22Rv1 (cell line): ENCODE measurements around the gene EGFR.

Experiments
- CTCF ChIP-seq: fragments of 450-650 bp; IDR thresholded peaks from 2 replicates; pipeline ENCODE4 v1.5.1; 2017; ENCODE audit warnings: mild to moderate bottlenecking
- ZFX ChIP-seq: fragments of 450-650 bp; IDR thresholded peaks from 2 replicates; pipeline ENCODE4 v1.6.1; 2017; ENCODE audit warnings: antibody characterized with exemption, borderline replicate concordance

GRCh38 chr7:55239406-55239805 lies 220.6 kb downstream of the EGFR start:
- TF ChIP-seq CTCF (no peak), ZFX (no peak)
